GM12878 (cell line): ENCODE data around the gene EHBP1. TPM values are rescaled to one million over a fixed set of nuclear protein-coding genes. Genes with fewer than 3 reads are reported as not detected.

Experiments
- ATF7 ChIP-seq: fragments of 450-650 bp; IDR thresholded peaks from 2 replicates; pipeline ENCODE4 v1.6.1; 2016; ENCODE audit warnings: low read depth, mild to moderate bottlenecking
- BHLHE40 ChIP-seq, 2 experiments: fragments of 450-650 bp in 1 of 2; IDR thresholded peaks; 2 replicates each; pipeline ENCODE4 v1.6.1; 2011 to 2017; ENCODE audit warnings: low read depth in 2 of 2, borderline replicate concordance in 1 of 2, improper control_type of control experiment in 1 of 2, low read length in 1 of 2, mild to moderate bottlenecking in 1 of 2
- CEBPZ ChIP-seq: fragments of 150-350 bp; IDR thresholded peaks from 2 replicates; pipeline ENCODE4 v1.6.1; 2016; ENCODE audit warnings: low read depth, low read length
- ELK1 ChIP-seq: IDR thresholded peaks from 2 replicates; pipeline ENCODE4 v1.6.1; 2012; ENCODE audit warnings: low read depth, low read length, improper control_type of control experiment
- FOS ChIP-seq: IDR thresholded peaks from 3 replicates; pipeline ENCODE4 v1.6.1; 2011; ENCODE audit warnings: borderline replicate concordance; ENCODE audit not compliant: insufficient read length; ENCODE audit errors: extremely low read depth
- FOXK2 ChIP-seq: fragments of 450-650 bp; IDR thresholded peaks from 2 replicates; pipeline ENCODE4 v1.6.1; 2017; ENCODE audit warnings: mild to moderate bottlenecking, moderate library complexity
- GATAD2B ChIP-seq: fragments of 450-650 bp; conservative IDR thresholded peaks from 2 replicates; pipeline ENCODE4 v1.6.1; 2017; ENCODE audit warnings: low read depth, mild to moderate bottlenecking, moderate library complexity
- HDGF ChIP-seq: fragments of 450-650 bp; IDR thresholded peaks from 2 replicates; pipeline ENCODE4 v1.6.1; 2016; ENCODE audit warnings: antibody characterized with exemption
- MEF2A ChIP-seq: IDR thresholded peaks from 2 replicates; pipeline ENCODE4 v1.6.1; 2011; ENCODE audit warnings: low read depth, mild to moderate bottlenecking, low read length, moderate library complexity; ENCODE audit not compliant: insufficient read depth
- MXI1 ChIP-seq: fragments of 150-350 bp; IDR thresholded peaks from 2 replicates; pipeline ENCODE4 v1.6.1; 2011; ENCODE audit warnings: low read depth, mild to moderate bottlenecking, inconsistent platforms, low read length, improper control_type of control experiment
- NR2C1 ChIP-seq: fragments of 450-650 bp; IDR thresholded peaks from 2 replicates; pipeline ENCODE4 v1.6.1; 2017; ENCODE audit warnings: antibody characterized with exemption, mild to moderate bottlenecking, moderate library complexity
- PAX8 ChIP-seq: fragments of 450-650 bp; IDR thresholded peaks from 2 replicates; pipeline ENCODE4 v1.6.1; 2017; ENCODE audit warnings: mild to moderate bottlenecking, moderate library complexity
- POLR2A ChIP-seq: IDR thresholded peaks from 2 replicates; pipeline ENCODE4 v1.6.1; 2011; ENCODE audit warnings: low read depth, mild to moderate bottlenecking, low read length
- RAD51 ChIP-seq: fragments of 450-650 bp; IDR thresholded peaks from 2 replicates; pipeline ENCODE4 v1.6.1; 2016; ENCODE audit warnings: moderate library complexity, mild to moderate bottlenecking, inconsistent platforms
- RFX5 ChIP-seq: IDR thresholded peaks from 2 replicates; pipeline ENCODE4 v1.6.1; 2011; ENCODE audit warnings: low read depth, low read length, improper control_type of control experiment
- RUNX3 ChIP-seq: IDR thresholded peaks from 2 replicates; pipeline ENCODE4 v1.6.1; 2012; ENCODE audit warnings: low read length, inconsistent platforms
- SMARCA5 ChIP-seq: fragments of 450-650 bp; IDR thresholded peaks from 2 replicates; pipeline ENCODE4 v1.6.1; 2017; ENCODE audit warnings: mild to moderate bottlenecking
- SP1 ChIP-seq: IDR thresholded peaks from one replicate; pipeline ENCODE4 v1.6.1; 2011; ENCODE audit warnings: low read depth, low read length
- SPI1 ChIP-seq: IDR thresholded peaks from 2 replicates; pipeline ENCODE4 v1.6.1; 2011; ENCODE audit warnings: low read depth, mild to moderate bottlenecking, low read length, moderate library complexity, borderline replicate concordance; ENCODE audit not compliant: insufficient read depth
- polyA plus RNA-seq, 11 experiments: library from polyadenylated mRNA; depleted of rRNA in 4 of 11; unstranded in 6 of 11; stranded (reverse) in 5 of 11; fragments of >200 nt; fragmentation: Nextera tagmentation in 4 of 11; fragmentation: Illumina TruSeq in 1 of 11; extraction: Ambion mirVana in 4 of 11; extraction: Trizol in 1 of 11; gene quantifications; 1 replicate in 1 of 11; 2 replicates in 10 of 11; pipeline versions ENCODE4 v1.2.1 to v1.2.3, GENCODE V29; 2011 to 2016; ENCODE audit warnings: inconsistent platforms in 2 of 11, missing spikeins in 2 of 11, low read depth in 1 of 11
- total RNA-seq, 4 experiments: library from RNA; depleted of rRNA in 3 of 4; stranded (reverse); fragments of >200 nt in 3 of 4; fragmentation: Illumina TruSeq in 1 of 4; extraction: Trizol in 1 of 4; gene quantifications; 2 replicates each; pipeline versions ENCODE4 v1.2.1 to v1.2.3, GENCODE V29; 2013 to 2021
- TF ChIP-seq, protein P1 (sequence below): fragments of 450-650 bp; formaldehyde crosslinking; IDR thresholded peaks from 2 replicates; pipeline ENCODE4 v1.4.0; 2022; ENCODE audit warnings: mild to moderate bottlenecking, moderate library complexity
- TF ChIP-seq, protein P2 (sequence below): IDR thresholded peaks from 2 replicates; pipeline ENCODE4 v1.6.1; 2012; ENCODE audit warnings: mild to moderate bottlenecking, low read depth, low read length

The EHBP1 gene
- total and polyA plus RNA-seq, 10 of the 15 experiments (the other 5 are each of a cell fraction or from before 2014, with no cell fraction given): 5.7 to 26.1 (median 13.6) TPM

DNA sequence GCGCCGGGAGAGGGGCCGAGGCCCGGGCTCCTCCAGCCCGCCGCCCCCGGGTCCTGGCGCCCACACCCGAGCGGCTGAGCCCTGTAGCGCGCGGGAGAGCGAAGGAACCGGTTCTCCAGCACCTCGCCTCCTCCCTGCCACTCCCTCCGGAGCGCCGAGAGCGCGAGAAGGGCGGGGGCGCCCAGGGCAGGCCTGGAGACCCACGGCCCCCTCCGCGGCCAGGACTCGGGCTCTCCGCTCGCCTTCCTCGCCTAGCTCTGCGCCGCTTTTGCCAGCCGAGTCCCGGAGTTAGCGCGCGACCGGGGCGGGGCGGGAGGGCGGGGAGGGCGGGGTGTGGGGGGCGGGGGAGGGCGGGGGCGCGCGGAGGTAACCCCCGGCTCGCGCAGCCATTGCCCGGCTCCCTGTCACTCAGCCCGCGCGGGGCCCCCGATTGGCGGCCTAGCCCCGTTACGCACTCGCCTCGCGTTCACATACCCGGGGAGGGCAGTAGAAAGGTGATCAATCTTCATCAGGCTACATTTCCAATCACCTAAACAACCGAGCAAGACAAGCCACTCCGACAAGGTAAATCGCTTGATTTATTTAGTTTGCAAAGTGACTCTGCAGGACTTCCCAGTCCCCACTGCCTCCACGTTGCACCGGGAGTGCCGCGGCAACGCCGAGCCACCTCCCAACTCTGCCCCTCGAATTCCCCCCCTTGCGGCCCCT is 345.0 kb downstream of the EHBP1 start, which contains the start of gene OTX1 (continued):
- TF ChIP-seq MXI1: no peak
- TF ChIP-seq CEBPZ: no peak
- TF ChIP-seq HDGF: no peak
- peak; percentile 89 for TF ChIP-seq SP1
- no peak for TF ChIP-seq PAX8
- no peak for TF ChIP-seq BHLHE40 (IDR thresholded peaks at IDR 0.05; ENCODE audit: borderline replicate concordance in 1 of 2, low read depth in 2 of 2, low read length in 1 of 2)
- peak; percentile 78 for TF ChIP-seq POLR2A
- TF ChIP-seq ATF7: no peak
- TF ChIP-seq RUNX3: no peak
- peak; percentile 6; the same call in 1 of the 2 replicates for TF ChIP-seq GATAD2B
- no peak for TF ChIP-seq SPI1
- no peak for TF ChIP-seq FOXK2
- no peak for TF ChIP-seq NR2C1
- TF ChIP-seq FOS: peak; percentile 8
- no peak for TF ChIP-seq MEF2A
- TF ChIP-seq RFX5: no peak
- TF ChIP-seq SMARCA5: no peak
- TF ChIP-seq RAD51: no peak
- TF ChIP-seq, protein P1, sequence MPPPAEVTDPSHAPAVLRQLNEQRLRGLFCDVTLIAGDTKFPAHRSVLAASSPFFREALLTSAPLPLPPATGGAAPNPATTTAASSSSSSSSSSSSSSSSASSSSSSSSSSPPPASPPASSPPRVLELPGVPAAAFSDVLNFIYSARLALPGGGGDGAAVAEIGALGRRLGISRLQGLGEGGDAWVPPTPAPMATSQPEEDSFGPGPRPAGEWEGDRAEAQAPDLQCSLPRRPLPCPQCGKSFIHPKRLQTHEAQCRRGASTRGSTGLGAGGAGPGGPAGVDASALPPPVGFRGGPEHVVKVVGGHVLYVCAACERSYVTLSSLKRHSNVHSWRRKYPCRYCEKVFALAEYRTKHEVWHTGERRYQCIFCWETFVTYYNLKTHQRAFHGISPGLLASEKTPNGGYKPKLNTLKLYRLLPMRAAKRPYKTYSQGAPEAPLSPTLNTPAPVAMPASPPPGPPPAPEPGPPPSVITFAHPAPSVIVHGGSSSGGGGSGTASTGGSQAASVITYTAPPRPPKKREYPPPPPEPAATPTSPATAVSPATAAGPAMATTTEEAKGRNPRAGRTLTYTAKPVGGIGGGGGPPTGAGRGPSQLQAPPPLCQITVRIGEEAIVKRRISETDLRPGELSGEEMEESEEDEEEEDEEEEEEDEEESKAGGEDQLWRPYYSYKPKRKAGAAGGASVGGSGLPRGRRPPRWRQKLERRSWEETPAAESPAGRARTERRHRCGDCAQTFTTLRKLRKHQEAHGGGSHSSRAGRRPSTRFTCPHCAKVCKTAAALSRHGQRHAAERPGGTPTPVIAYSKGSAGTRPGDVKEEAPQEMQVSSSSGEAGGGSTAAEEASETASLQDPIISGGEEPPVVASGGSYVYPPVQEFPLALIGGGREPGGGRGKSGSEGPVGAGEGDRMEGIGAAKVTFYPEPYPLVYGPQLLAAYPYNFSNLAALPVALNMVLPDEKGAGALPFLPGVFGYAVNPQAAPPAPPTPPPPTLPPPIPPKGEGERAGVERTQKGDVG (CRISPR knock-in tag): no peak
- TF ChIP-seq, protein P2, sequence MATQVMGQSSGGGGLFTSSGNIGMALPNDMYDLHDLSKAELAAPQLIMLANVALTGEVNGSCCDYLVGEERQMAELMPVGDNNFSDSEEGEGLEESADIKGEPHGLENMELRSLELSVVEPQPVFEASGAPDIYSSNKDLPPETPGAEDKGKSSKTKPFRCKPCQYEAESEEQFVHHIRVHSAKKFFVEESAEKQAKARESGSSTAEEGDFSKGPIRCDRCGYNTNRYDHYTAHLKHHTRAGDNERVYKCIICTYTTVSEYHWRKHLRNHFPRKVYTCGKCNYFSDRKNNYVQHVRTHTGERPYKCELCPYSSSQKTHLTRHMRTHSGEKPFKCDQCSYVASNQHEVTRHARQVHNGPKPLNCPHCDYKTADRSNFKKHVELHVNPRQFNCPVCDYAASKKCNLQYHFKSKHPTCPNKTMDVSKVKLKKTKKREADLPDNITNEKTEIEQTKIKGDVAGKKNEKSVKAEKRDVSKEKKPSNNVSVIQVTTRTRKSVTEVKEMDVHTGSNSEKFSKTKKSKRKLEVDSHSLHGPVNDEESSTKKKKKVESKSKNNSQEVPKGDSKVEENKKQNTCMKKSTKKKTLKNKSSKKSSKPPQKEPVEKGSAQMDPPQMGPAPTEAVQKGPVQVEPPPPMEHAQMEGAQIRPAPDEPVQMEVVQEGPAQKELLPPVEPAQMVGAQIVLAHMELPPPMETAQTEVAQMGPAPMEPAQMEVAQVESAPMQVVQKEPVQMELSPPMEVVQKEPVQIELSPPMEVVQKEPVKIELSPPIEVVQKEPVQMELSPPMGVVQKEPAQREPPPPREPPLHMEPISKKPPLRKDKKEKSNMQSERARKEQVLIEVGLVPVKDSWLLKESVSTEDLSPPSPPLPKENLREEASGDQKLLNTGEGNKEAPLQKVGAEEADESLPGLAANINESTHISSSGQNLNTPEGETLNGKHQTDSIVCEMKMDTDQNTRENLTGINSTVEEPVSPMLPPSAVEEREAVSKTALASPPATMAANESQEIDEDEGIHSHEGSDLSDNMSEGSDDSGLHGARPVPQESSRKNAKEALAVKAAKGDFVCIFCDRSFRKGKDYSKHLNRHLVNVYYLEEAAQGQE: no peak
- TF ChIP-seq ELK1: no peak
